HUDEP-2 (cell line): ENCODE measurements around the gene ECM1.
A peak's percentile ranks its signal among the peaks of the same experiment; 100 is the strongest.

Experiments used
- DNase-seq, 76 experiments: peaks; one replicate each; lab custom pipeline; 2025; ENCODE audit not compliant: unreplicated experiment in 76 of 76; lab: John Stamatoyannopoulos, UW

The ECM1 gene

GRCh38 chr1:150555971-150556865 is 48.3 kb downstream of the ECM1 start:
- DNase-seq: no peak

- no peak for DNase-seq
Measured at GRCh38 chr1:150557065-150557600, 49.2 kb downstream of the ECM1 start.

- DNase-seq: no peak
Measured at GRCh38 chr1:150557813-150558212, 49.9 kb downstream of the ECM1 start.

- DNase-seq: no peak
Measured at GRCh38 chr1:150558303-150558704, 50.4 kb downstream of the ECM1 start.

- no peak for DNase-seq
Measured at GRCh38 chr1:150558761-150559655, 51.1 kb downstream of the ECM1 start.

GRCh38 chr1:150559656-150560010 is 51.7 kb downstream of the ECM1 start:
- DNase-seq: no peak

- DNase-seq: peak in 65 of 76 experiments; percentile 16 to 82 (median 56)
Measured at GRCh38 chr1:150560011-150560438, 52.1 kb downstream of the ECM1 start.

- DNase-seq: peak in 73 of 76 experiments; percentile 38 to 95 (median 85)
Measured at GRCh38 chr1:150560576-150561253, 52.8 kb downstream of the ECM1 start.

GRCh38 chr1:150561254-150561973 is 53.5 kb downstream of the ECM1 start:
- DNase-seq: peak; percentile 41 to 95 (median 85)

GRCh38 chr1:150561974-150562445 is 54.1 kb downstream of the ECM1 start:
- DNase-seq: peak in 75 of 76 experiments; percentile 27 to 94 (median 87)

GRCh38 chr1:150562446-150563339 is 54.8 kb downstream of the ECM1 start:
- DNase-seq: peak in 17 of 76 experiments; percentile 10 to 63 (median 30)
